H1 (cell line): ENCODE data around the gene DPF3. TPM values are rescaled to one million over a fixed set of nuclear protein-coding genes. Genes with fewer than 3 reads are reported as not detected.
A peak's percentile ranks its signal among the peaks of the same experiment; 100 is the strongest.

Experiments used
- CTCF ChIA-PET: fragments of 300-600 bp; sonication (Branson Sonifier 250); formaldehyde crosslinking; loops from one replicate; lab custom pipeline; 2021; ENCODE audit not compliant: partially characterized antibody; lab: Charles Lee
- POLR2A ChIA-PET: fragments of 300-600 bp; sonication (Branson Sonifier 250); formaldehyde crosslinking; loops from one replicate; lab custom pipeline; 2021; ENCODE audit warnings: inconsistent platforms; ENCODE audit not compliant: partially characterized antibody; lab: Charles Lee
- DNase-seq, 2 experiments: peaks; one replicate each; pipeline versions ENCODE4 v3.0.0 to v3.0.0-alpha.2; 2010 to 2022; ENCODE audit warnings: low spot score in 2 of 2, low read depth in 1 of 2, mixed read lengths in 1 of 2
- FAIRE-seq: peaks from 2 replicates; lab custom pipeline; 2011; peaks lifted over from hg19 to GRCh38; lab: Jason Lieb, UNC
- H2AFZ ChIP-seq: 2 replicates; pipeline ENCODE4 v1.8.1; 2012; ENCODE audit warnings: low read length, inconsistent platforms
- H2AK5ac ChIP-seq: 2 replicates; pipeline ENCODE4 v1.6.1; 2013; ENCODE audit warnings: low read depth, low read length
- H2BK120ac ChIP-seq: replicated peaks from 2 replicates; pipeline ENCODE3; 2013; ENCODE audit warnings: low read depth, low read length, inconsistent platforms
- H2BK12ac ChIP-seq: 2 replicates; pipeline ENCODE4 v1.6.1; 2013; ENCODE audit warnings: low read depth, low read length
- H2BK15ac ChIP-seq: 2 replicates; pipeline ENCODE4 v1.6.1; 2013; ENCODE audit warnings: low read length
- H2BK20ac ChIP-seq: 2 replicates; pipeline ENCODE4 v1.6.1; 2013; ENCODE audit warnings: low read length
- H2BK5ac ChIP-seq: 2 replicates; pipeline ENCODE4 v1.6.1; 2013; ENCODE audit warnings: low read depth, low read length
- H3K14ac ChIP-seq: 2 replicates; pipeline ENCODE4 v1.6.1; 2013; ENCODE audit warnings: inconsistent platforms; ENCODE audit not compliant: insufficient read length
- H3K18ac ChIP-seq: 2 replicates; pipeline ENCODE4 v1.6.1; 2013; ENCODE audit warnings: low read length; ENCODE audit errors: extremely low read depth
- H3K23ac ChIP-seq: 2 replicates; pipeline ENCODE4 v1.6.1; 2013; ENCODE audit warnings: inconsistent platforms; ENCODE audit not compliant: insufficient read length
- H3K23me2 ChIP-seq: 2 replicates; pipeline ENCODE4 v1.6.1; 2013; ENCODE audit warnings: low read depth, low read length
- H3K27ac ChIP-seq: 2 replicates; pipeline ENCODE4 v1.6.1; 2011; ENCODE audit warnings: low read depth, low read length, inconsistent platforms
- H3K27me3 ChIP-seq, 4 experiments: replicated peaks in 1 of 4; 1 replicate in 1 of 4; 2 replicates in 3 of 4; pipeline versions ENCODE4 v1.6.1 to v1.8.1; 2011 to 2013; ENCODE audit warnings: low read length in 3 of 4, mild to moderate bottlenecking in 3 of 4, inconsistent platforms in 2 of 4, mixed read lengths in 2 of 4, moderate library complexity in 1 of 4; ENCODE audit not compliant: control insufficient read depth in 3 of 4, insufficient read depth in 3 of 4; ENCODE audit errors: extremely low read depth in 1 of 4
- H3K36me3 ChIP-seq, 4 experiments: 2 replicates each; pipeline versions ENCODE4 v1.6.1 to v1.8.1; 2011 to 2013; ENCODE audit warnings: mild to moderate bottlenecking in 4 of 4, low read length in 3 of 4, moderate library complexity in 2 of 4, control low read depth in 1 of 4, inconsistent platforms in 1 of 4; ENCODE audit not compliant: insufficient read depth in 4 of 4, control insufficient read depth in 2 of 4
- H3K4ac ChIP-seq: replicated peaks from 2 replicates; pipeline ENCODE3; 2013; ENCODE audit warnings: low read length, low read depth, mixed read lengths, inconsistent platforms; ENCODE audit not compliant: insufficient read length
- H3K4me1 ChIP-seq, 4 experiments: replicated peaks in 1 of 4; 1 replicate in 1 of 4; 2 replicates in 3 of 4; pipeline versions ENCODE4 v1.6.1 to v1.8.1; 2011 to 2013; ENCODE audit warnings: low read length in 3 of 4, inconsistent platforms in 2 of 4, mixed read lengths in 1 of 4; ENCODE audit not compliant: insufficient read depth in 4 of 4, control insufficient read depth in 3 of 4
- H3K4me2 ChIP-seq, 2 experiments: 2 replicates each; pipeline versions ENCODE4 v1.6.1 to v1.8.1; 2011 to 2013; ENCODE audit warnings: low read depth in 2 of 2, low read length in 2 of 2, control low read depth in 1 of 2, inconsistent platforms in 1 of 2, mild to moderate bottlenecking in 1 of 2; ENCODE audit not compliant: insufficient read depth in 1 of 2
- H3K4me3 ChIP-seq, 4 experiments: fragments of 200-600, 300-600 bp in 1 of 4; sonication (generic), shearing (Covaris generic), sonication (Bioruptor Twin) in 1 of 4; 2 replicates each; pipeline versions ENCODE4 v1.5.1 to v1.8.1; 2011 to 2016; ENCODE audit warnings: low read length in 4 of 4, low read depth in 3 of 4, control low read depth in 2 of 4, inconsistent platforms in 2 of 4, mild to moderate bottlenecking in 2 of 4, mixed read lengths in 1 of 4, moderate library complexity in 1 of 4; ENCODE audit not compliant: insufficient read depth in 2 of 4; ENCODE audit errors: extremely low read depth in 1 of 4
- H3K56ac ChIP-seq: replicated peaks from 2 replicates; pipeline ENCODE3; 2013; ENCODE audit warnings: low read depth, mild to moderate bottlenecking, mixed read lengths, low read length, inconsistent platforms; ENCODE audit not compliant: insufficient read length
- H3K79me1 ChIP-seq: 2 replicates; pipeline ENCODE4 v1.6.1; 2013; ENCODE audit warnings: low read depth, low read length, control low read depth
- H3K79me2 ChIP-seq, 2 experiments: 2 replicates each; pipeline versions ENCODE4 v1.6.1 to v1.8.1; 2012 to 2013; ENCODE audit warnings: low read length in 2 of 2, mild to moderate bottlenecking in 2 of 2, inconsistent platforms in 1 of 2; ENCODE audit not compliant: insufficient read depth in 2 of 2, control insufficient read depth in 1 of 2
- H3K9ac ChIP-seq, 4 experiments: replicated peaks in 1 of 4; 1 replicate in 1 of 4; 2 replicates in 3 of 4; pipeline versions ENCODE4 v1.6.1 to v1.8.1; 2011 to 2013; ENCODE audit warnings: low read depth in 3 of 4, low read length in 3 of 4, control low read depth in 2 of 4, mild to moderate bottlenecking in 2 of 4, moderate library complexity in 2 of 4, inconsistent platforms in 1 of 4; ENCODE audit errors: extremely low read depth in 1 of 4
- H3K9me3 ChIP-seq, 2 experiments: 2 replicates each; pipeline versions ENCODE4 v1.6.1 to v1.8.1; 2012 to 2013; ENCODE audit warnings: mild to moderate bottlenecking in 2 of 2, moderate library complexity in 2 of 2, control low read depth in 1 of 2, inconsistent platforms in 1 of 2, low read depth in 1 of 2, low read length in 1 of 2, mixed read lengths in 1 of 2; ENCODE audit not compliant: insufficient read depth in 2 of 2
- H4K20me1 ChIP-seq, 2 experiments: replicated peaks in 1 of 2; 2 replicates each; pipeline versions ENCODE3 to v1.8.1; 2011 to 2013; ENCODE audit warnings: inconsistent platforms in 2 of 2, low read length in 2 of 2, mild to moderate bottlenecking in 1 of 2; ENCODE audit not compliant: insufficient read depth in 2 of 2, control insufficient read depth in 1 of 2
- H4K5ac ChIP-seq: 2 replicates; pipeline ENCODE4 v1.6.1; 2013; ENCODE audit warnings: low read length, low read depth, mixed read lengths, inconsistent platforms; ENCODE audit not compliant: insufficient read length
- H4K8ac ChIP-seq: 2 replicates; pipeline ENCODE4 v1.8.0; 2013; ENCODE audit warnings: mild to moderate bottlenecking, moderate library complexity, low read length, inconsistent platforms; ENCODE audit not compliant: insufficient read depth; ENCODE audit errors: extremely low read depth
- H4K91ac ChIP-seq: replicated peaks from 2 replicates; pipeline ENCODE3; 2013; ENCODE audit warnings: low read length, mixed read lengths, inconsistent platforms; ENCODE audit not compliant: insufficient read length
- EP300 ChIP-seq, 2 experiments: IDR thresholded peaks; 1 replicate in 1 of 2; 2 replicates in 1 of 2; pipeline ENCODE4 v1.6.1; 2011 to 2012; ENCODE audit warnings: low read depth in 2 of 2, low read length in 2 of 2, mild to moderate bottlenecking in 2 of 2, borderline replicate concordance in 1 of 2, inconsistent platforms in 1 of 2, moderate library complexity in 1 of 2
- FOSL1 ChIP-seq: IDR thresholded peaks from 2 replicates; pipeline ENCODE4 v1.6.1; 2011; ENCODE audit warnings: mild to moderate bottlenecking, low read depth, low read length, moderate library complexity; ENCODE audit not compliant: insufficient read depth
- NANOG ChIP-seq: IDR thresholded peaks from 2 replicates; pipeline ENCODE4 v1.6.1; 2011; ENCODE audit warnings: low read length, low read depth, mild to moderate bottlenecking, inconsistent platforms; ENCODE audit not compliant: insufficient read depth, poor library complexity, severe bottlenecking
- POLR2AphosphoS5 ChIP-seq: IDR thresholded peaks from 2 replicates; pipeline ENCODE4 v1.6.1; 2011; ENCODE audit warnings: low read depth, low read length
- RXRA ChIP-seq: IDR thresholded peaks from 2 replicates; pipeline ENCODE4 v1.6.1; 2011; ENCODE audit warnings: low read depth, mild to moderate bottlenecking, low read length, moderate library complexity; ENCODE audit not compliant: insufficient read depth
- SP1 ChIP-seq: IDR thresholded peaks from 2 replicates; pipeline ENCODE4 v1.6.1; 2011; ENCODE audit warnings: low read depth, low read length
- USF2 ChIP-seq: IDR thresholded peaks from 2 replicates; pipeline ENCODE4 v1.6.1; 2011; ENCODE audit warnings: low read length, improper control_type of control experiment
- WGBS, 2 experiments: shearing (Covaris generic) in 1 of 2; methylation state at CpG; one replicate each; pipeline versions ENCODE4 v1.1.6 to v1.1.7; 2013 to 2015; ENCODE audit warnings: low lambda C conversion rate in 2 of 2, mixed read lengths in 2 of 2, inconsistent platforms in 1 of 2, low coverage in 1 of 2, missing lambda C conversion rate in 1 of 2; ENCODE audit not compliant: insufficient replicate concordance in 2 of 2, insufficient coverage in 1 of 2, insufficient read length in 1 of 2; ENCODE audit errors: extremely low coverage in 1 of 2, missing lambda C conversion rate in 1 of 2; 5-methylcytosine and 5-hydroxymethylcytosine counted together
- polyA plus RNA-seq, 7 experiments: library from polyadenylated mRNA; depleted of rRNA in 3 of 7; stranded (reverse) in 5 of 7; unstranded in 2 of 7; fragments of >200 nt in 5 of 7; fragments of 200-250 nt in 2 of 7; gene quantifications; 1 replicate in 5 of 7; 2 replicates in 1 of 7; 4 replicates in 1 of 7; pipeline versions ENCODE4 v1.2.1 to v1.2.3, GENCODE V29; 2011 to 2013; ENCODE audit warnings: missing spikeins in 2 of 7, mixed read lengths in 2 of 7
- total RNA-seq: library from RNA; stranded (reverse); fragmentation: NEBNext Ultra II Directional; extraction: Animal tissue kit (Norgen Biotek cat#: 25700); gene quantifications from 2 replicates; pipeline ENCODE4 v1.2.1, GENCODE V29; 2021

Gene DPF3
- total and polyA plus RNA-seq, 2 of the 8 experiments (the other 6 are each of a cell fraction or from before 2014, with no cell fraction given), result 0.19 TPM; not detected in 1

- CTCF ChIA-PET, result interaction anchor here (0.7 to 1.3 kb wide), 3 partner anchors 25 to 128 kb away, joined by 3 to 4 read pairs (median 3); no protein-coding TSS in a partner anchor
- POLR2A ChIA-PET, result no interaction called here
- H2BK5ac ChIP-seq, result no peak overlapping the region
- DNase-seq (no peak), FAIRE-seq (no peak)
- peak overlapping the region; percentile 8; the same call in 1 of the 2 replicates for H4K8ac ChIP-seq
- H3K9me3 ChIP-seq, result no peaks in the 10 kb centered on the region
- no peaks in the 10 kb centered on the region for H3K23me2 ChIP-seq
- H3K79me1 ChIP-seq, result no peaks in the 10 kb centered on the region
- H3K4me2 ChIP-seq, result no peak overlapping the region
- no peak overlapping the region for H2BK20ac ChIP-seq
- H4K91ac ChIP-seq, result no peak overlapping the region
- no peak overlapping the region for H2BK12ac ChIP-seq
- no peaks in the 10 kb centered on the region for H3K4me1 ChIP-seq
- H3K56ac ChIP-seq, result no peak overlapping the region
- no peak overlapping the region for H2AFZ ChIP-seq
- no peak overlapping the region for H3K4ac ChIP-seq
- no peak overlapping the region for H2BK120ac ChIP-seq
- no peaks in the 10 kb centered on the region for H3K79me2 ChIP-seq
- H3K27ac ChIP-seq, result no peak overlapping the region
- no peak overlapping the region for H4K5ac ChIP-seq
- H3K27me3 ChIP-seq, result no peaks in the 10 kb centered on the region
- H3K9ac ChIP-seq, result no peak overlapping the region
- WGBS, 2 experiments, result 88% methylated on average over 4 of the region's 4 CpGs; no CpG with 5 or more reads in 1 of the 2 experiments
- no peak overlapping the region for H2BK15ac ChIP-seq
- no peaks in the 10 kb centered on the region for H3K36me3 ChIP-seq
- H3K23ac ChIP-seq, result no peak overlapping the region
- no peak overlapping the region for H2AK5ac ChIP-seq
- H3K4me3 ChIP-seq, result no peak overlapping the region
- no peak for TF ChIP-seq RXRA
- TF ChIP-seq EP300 (IDR thresholded peaks at IDR 0.05; ENCODE audit: borderline replicate concordance in 1 of 2, low read depth in 2 of 2, low read length in 2 of 2), result no peak
- TF ChIP-seq NANOG, result no peak
- no peak for TF ChIP-seq SP1
- no peak for TF ChIP-seq POLR2AphosphoS5
- TF ChIP-seq FOSL1, result no peak
- no peak for TF ChIP-seq USF2
- TF ChIP-seq, all 59 proteins: peak for 0
- H3K14ac ChIP-seq, result no peak overlapping the region
- H3K18ac ChIP-seq, result no peak overlapping the region
- H4K20me1 ChIP-seq, result no peaks in the 10 kb centered on the region
These were observed 263.5 kb downstream of the DPF3 start for GRCh38 chr14:72630374-72630773.
